HG02970 (cell line): ENCODE results near the gene SAMD9.
"Not testable (repeated sequence)": the region's sequence is repeated elsewhere in the genome, so short reads cannot be mapped to it uniquely, and the experiment has no call there.

Source experiments
- ATAC-seq: cut with Tn5 transposase; IDR thresholded peaks from one replicate; pipeline ENCODE4 v1.9.1; 2021; ENCODE audit warnings: mild to moderate bottlenecking, moderate library complexity, moderate number of reproducible peaks; ENCODE audit not compliant: unreplicated experiment, low FRiP score

Gene SAMD9

GRCh38 chr7:93117852-93118530 lies at the start of gene SAMD9:
Gene SAMD9, minus strand, starts transcription at chr7:93117979. Its CDS starts 11,882 bp downstream, at chr7:93106097.
- peak; percentile 98 for ATAC-seq

DNA sequence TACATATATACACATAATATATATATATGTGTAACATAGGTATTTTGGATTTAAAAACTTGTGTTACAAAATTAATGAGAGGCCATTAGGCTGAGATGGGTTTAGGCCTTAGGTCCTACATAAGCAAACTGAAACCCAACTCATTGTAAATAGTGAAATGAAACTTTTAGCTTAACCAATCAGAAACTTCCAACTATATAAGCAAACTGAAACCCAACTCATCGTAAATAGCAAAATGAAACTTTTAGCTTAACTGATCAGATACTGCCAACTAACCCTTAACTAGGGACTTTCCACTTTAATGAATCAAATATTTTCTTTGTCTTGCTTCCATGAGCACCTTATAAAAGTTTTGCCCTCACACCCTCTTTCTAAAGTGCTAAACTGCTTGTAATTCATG lies 47.7 kb upstream of the SAMD9 start:
- peak; percentile 97 for ATAC-seq

GRCh38 chr7:93164766-93165165 lies 47.0 kb upstream of the SAMD9 start:
- no peak for ATAC-seq

DNA sequence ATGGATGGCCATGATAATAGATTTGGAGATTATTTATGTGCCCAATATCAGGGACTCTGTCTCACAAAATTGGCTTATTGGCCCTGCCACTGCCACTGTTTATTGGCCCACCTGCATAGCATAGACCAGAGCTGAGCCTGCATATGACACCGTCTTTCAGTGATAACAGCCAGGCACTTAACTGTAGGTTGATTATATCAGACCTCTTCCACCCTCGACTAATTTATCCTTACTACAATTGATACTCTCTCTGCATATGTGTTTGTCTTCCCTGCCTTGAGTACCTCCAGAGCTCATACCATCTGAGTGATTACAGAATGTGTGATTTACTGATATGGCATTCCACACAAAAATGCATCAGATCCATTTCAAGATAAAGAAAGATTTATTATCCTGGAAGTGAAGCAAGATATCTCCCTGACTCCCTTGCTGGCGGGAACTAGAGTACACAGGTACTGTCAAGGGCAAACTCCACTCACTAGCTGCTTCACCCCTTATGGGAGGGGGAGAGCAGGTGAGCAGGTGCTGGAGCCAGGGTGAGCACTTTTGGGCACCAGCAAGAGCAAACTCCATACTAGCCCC lies 43.5 kb upstream of the SAMD9 start:
- ATAC-seq, result no peak

DNA sequence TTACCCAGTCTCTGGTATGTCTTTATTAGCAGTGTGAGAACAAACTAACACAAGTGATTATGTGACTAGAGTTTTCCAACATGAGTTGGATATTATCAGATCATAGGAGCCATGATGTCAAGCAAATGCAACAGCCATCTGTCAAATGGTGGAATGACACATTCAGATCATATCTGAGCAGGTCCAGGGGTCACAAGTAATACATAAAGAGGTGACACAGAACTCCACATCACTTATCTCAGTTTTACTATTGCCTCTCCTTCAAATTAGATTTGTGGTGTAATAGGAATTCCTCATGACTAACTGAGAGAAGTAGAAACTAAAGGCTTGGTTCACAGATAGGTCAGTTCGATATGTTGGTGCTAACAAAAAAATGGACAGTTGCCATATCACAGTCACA lies 42.6 kb upstream of the SAMD9 start:
- no peak for ATAC-seq

DNA sequence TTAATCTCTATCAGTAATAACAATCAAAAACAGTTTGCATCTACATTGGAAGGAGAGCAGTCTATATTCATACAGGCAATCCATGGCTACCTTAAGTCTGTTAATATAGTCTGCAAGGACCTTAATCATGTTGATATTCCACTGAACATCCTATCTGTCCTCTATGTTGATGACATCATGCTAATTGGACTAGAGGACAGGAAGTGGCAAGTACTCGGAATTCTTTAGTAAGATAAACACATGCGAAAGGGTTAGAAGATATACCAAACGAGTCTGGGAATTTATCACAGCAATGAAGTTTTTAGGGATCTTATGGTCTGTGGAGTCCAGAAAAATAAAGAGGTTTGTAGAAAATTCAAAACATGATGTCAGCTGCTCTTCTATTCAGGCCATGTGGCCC lies 41.7 kb upstream of the SAMD9 start:
- no peak for ATAC-seq

DNA sequence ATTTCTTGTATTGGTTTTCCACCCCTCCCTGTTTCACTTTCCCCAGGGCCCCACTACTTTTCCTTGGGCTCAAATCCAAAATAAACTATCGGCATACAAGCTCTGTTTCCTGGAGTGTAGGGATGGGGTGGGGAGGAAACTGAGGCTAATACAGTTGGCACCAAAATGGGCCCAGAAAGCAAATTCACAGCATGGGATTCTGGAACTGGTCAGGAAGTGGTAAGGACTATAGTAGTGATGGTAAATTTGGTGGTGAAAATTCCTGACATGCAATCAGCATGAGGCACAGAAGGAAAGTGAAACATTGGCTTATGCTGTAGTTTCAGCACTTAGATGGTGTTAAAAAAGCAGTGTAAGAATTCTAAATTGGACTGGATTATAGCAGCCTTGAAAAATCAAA lies 39.1 kb upstream of the SAMD9 start:
- no peak for ATAC-seq

GRCh38 chr7:93150200-93150835 lies 32.5 kb upstream of the SAMD9 start:
- ATAC-seq, result no peak

- ATAC-seq, result no peak
Measured at GRCh38 chr7:93148727-93149126, 30.9 kb upstream of the SAMD9 start.

DNA sequence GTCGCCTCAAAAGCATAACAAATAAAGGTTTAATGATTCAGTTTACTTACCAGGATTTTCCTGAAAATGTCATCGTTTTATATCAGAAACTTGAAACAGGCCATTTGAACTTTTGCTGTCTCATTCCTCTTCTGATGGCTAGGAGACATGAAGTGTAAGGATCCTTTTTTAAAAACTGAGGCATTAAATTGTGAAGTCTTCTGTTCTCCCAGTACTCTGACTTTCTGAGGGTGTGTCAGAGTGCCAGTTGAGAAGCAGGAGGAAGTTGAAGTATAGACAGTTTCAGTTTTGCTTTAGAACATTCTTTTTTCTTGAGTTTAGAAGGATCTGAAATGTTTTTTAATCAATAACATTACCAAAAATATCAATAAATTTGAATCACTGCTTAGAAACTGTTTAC lies 30.4 kb upstream of the SAMD9 start, which contains the start of gene SAMD9L:
SAMD9L (minus strand) TSS at position 242 of the 400 bp plus-strand sequence. CDS start 12,414 bp downstream, outside the sequence.
- no peak for ATAC-seq

DNA sequence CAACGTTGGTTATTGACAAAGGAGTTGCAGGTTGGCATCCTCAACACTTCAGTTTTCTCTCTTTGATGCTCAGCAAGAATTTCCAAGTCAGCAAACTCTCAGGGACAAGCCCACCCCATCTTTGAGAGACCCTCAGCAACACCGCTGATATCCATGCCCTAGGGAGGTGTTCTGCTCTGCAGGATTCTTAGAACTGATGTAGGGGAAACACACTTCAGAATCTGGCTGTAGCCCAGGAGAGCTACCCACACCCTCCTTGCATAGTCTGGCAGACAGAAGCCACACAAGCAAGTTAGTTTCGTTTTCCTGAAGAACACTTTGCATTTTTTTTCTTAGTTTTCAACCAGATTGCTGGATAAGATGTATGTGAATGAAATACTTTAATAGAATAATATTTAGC lies 29.6 kb upstream of the SAMD9 start:
- ATAC-seq, result no peak

DNA sequence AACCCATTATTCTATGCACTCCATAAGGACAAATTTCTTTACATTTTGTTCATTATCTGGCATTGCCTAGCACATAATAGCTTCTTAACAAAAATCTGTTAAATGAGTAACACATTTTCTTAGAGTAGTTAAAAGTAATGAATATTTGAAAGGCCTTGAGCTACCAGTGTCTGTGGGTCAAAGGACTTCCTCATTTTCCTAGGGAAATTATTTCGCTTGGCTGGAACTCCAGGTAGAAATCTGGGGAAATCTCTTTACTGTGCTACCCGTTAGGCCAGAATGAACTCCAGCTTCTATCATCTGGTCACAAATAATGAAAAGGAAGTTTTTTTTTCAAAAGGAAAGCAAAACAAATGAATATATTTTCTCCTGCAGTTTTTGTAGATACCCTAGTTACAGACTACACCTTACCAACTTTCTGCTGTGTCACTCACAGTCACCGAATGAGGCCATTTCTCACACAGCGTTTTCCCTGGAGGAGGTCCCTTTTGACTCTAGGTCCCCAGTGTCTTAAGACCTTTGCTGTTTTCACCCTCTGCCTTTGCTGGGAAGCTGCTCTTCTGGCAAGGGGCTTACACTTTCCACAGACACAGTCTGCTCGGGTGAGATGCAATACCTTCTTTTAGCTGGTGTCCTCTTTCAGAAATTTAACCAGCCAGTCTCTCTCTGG lies 28.8 kb upstream of the SAMD9 start:
- ATAC-seq, result no peak

DNA sequence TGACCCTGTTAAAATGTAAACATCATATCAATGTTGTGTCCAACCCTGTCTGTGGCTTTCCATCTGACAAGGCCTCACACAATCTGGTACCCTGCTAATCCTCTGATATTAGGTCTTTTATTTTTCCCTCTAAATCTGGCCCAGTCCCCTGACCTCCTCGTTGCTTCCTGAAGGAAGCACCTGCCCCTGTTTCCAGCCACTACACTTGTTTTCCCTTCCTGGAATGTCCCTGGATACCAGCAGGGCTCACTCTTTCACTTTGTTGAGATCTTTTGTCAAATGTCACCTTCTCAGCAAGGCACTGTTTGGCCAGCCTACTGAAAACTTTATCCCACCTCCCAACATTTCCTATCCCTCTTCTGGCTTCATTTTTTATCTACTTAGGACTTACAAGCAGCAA lies 28.3 kb upstream of the SAMD9 start:
- no peak for ATAC-seq

DNA sequence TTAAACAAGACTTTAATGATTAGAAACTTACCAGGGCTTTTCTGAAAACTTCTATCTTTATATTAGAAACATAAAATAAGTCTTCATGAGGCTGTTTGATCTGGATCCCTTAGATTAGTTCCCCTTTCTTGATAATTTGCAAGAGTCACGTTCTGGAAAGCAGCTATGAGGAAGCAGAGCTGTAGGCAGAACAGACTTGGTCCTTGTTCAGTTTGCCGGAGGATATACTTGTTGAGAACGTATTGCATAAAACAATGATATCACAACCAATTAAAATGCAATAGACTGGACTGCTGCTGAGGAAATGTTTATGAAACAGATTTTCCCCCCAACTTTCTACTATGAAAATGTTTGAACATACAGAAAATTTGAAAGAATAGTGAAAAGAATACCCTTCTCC lies 27.6 kb upstream of the SAMD9 start:
- ATAC-seq, result no peak

DNA sequence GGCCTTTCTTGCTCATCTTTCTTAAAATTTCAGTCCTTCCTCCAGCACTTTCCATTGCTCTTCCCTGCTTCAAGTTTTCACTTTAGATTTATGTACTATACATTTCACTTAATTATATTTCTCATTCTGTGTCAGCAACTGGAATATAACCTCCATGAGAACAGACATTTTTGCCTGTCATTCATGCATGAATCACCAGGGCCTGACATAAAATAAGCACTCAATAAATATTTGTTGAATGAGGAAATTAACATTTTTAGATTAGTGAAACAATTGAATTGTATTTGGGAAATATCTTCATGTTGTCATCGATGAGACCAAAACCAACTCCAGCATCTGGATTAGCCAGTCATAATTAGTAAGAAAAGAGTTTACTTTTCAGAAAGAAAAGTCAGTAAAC lies 24.3 kb upstream of the SAMD9 start:
- no peak for ATAC-seq

DNA sequence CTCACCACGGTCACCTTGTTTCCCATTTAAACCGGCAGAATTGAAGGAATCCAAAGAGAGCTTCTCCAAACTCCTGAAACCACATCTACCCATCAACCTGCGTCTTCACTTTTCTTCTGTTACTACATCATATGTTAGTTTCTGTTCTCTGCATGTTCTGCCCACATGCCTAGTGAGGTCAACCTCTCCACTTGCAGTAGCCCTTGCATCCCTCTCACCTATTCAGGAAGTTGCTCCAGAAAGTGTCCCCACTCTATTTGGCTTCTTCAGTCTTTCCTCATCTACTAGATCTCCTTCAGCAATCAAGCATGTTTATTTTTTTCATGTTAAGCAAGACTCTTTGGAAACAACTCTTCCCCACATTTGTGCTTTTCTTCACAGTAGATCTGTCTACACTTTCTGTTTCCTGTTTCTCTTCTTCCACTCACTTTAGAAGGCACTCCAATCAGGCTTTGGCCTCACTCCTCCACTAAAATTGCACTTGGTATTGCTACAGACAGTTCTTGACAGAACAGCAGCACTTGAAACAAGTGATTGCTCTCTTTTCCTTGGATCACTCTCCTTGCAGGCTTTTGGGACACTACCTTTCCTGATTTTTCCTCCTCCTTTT lies 22.9 kb upstream of the SAMD9 start:
- ATAC-seq, result no peak

DNA sequence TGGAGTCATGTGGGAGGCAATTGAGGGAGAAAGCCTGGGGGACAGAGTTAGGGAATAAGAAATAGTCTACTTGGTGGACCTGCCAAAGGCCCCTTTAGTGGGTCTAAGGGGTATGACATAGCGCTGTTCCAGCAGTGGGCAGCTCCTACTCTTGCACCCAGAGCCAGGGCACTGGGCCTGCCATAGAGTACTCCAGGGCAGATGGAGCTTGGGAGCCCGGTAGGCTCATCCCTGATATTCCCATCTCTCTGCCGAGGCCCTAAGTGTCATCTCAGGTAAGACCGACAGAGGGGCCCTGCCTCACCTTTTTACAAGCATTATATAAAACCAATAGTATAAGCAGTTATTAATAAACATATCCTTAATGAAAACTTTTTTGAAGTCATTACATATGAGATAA lies 20.8 kb upstream of the SAMD9 start:
- ATAC-seq, result no peak

DNA sequence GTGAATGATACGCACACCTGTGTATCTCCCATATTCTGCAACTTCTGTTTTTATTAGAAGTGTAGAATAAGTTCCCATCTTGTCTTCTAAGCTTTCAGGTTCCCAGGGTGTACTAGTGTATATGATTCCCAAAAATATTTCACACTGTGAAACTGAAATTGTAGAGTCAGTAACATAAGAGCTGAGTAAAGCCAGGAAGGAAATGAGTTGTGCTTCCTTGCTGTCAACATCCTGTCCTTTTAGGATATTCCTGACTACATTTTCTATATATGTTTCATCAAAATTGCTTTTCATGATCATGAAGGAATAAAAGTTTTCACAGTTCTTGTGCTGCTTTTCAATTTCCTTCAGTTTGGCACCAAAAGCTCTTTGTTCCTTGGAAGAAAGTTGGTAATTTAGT lies 15.2 kb upstream of the SAMD9 start:
- no peak for ATAC-seq

GRCh38 chr7:93132216-93132615 lies 14.4 kb upstream of the SAMD9 start:
- ATAC-seq, result no peak

DNA sequence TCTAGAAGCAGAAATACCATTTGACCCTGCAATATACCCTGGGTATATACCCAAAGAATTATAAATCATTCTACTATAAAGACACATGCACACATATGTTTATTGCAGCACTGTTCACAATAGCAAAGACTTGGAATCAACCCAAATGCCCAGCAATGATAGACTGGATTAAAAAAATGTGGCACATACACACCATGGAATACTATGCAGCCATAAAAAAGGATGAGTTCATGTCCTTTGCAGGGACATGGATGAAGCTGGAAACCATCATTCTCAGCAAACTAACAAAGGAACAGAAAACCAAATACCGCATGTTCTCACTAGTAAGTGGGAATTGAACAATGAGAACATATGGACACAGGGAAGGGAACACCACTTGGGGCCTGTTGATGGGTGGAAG lies 9.2 kb upstream of the SAMD9 start:
- not testable (repeated sequence) for ATAC-seq

DNA sequence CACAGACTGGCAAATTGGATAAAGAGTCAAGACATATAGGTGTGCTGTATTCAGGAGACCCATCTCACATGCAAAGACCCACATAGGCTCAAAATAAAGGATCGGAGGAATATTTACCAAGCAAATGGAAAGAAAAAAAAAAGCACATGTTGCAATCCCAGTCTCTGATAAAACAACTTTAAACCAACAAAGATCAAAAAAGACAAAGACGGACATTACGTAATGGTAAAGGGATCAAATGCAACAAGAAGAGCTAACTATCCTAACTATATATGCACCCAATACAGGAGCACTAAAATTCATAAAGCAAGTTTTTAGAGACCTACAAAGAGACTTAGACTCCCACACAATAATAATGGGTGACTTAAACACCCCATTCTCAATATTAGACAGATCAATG lies 5.8 kb upstream of the SAMD9 start:
- ATAC-seq, result not testable (repeated sequence)
